Uterus (tissue), 2 donors: ENCODE data around the gene EBP.

Source experiments
- POLR2A ChIP-seq, 2 donors: fragments of 450-650 bp; IDR thresholded peaks; one replicate each; pipeline ENCODE4 v1.6.1; 2016; ENCODE audit warnings: antibody characterized with exemption in 2 of 2, mild to moderate bottlenecking in 1 of 2, moderate library complexity in 1 of 2
- TF ChIP-seq, protein P1 (sequence below), 4 experiments: fragments of 200-600 bp in 2 of 4; fragments of 450-650 bp in 2 of 4; sonication (generic) in 2 of 4; IDR thresholded peaks; one replicate each; pipeline ENCODE4 v1.5.1; 2016 to 2019; ENCODE audit warnings: antibody characterized with exemption in 4 of 4, mild to moderate bottlenecking in 2 of 4, moderate library complexity in 1 of 4

DNA sequence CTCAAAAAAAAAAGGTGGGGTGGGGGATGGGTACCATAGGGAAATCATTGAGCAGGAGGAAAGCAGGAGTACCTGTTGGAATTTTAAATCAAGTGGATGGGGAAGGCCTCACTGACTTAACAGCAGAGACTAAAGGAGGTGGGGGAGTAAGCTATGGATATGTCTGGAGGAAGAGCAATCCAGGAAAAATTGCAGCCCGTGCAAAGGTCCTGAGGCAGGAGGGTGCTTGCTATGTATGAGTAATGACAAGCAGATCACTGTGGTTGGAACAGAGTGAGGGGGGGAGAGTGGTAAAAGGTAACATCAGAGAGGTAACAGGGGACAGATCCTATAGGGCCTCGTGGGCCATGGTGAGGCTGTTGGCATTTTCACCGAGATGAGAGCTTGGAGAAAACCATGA lies 41.5 kb upstream of the EBP start:
- TF ChIP-seq, protein P1, sequence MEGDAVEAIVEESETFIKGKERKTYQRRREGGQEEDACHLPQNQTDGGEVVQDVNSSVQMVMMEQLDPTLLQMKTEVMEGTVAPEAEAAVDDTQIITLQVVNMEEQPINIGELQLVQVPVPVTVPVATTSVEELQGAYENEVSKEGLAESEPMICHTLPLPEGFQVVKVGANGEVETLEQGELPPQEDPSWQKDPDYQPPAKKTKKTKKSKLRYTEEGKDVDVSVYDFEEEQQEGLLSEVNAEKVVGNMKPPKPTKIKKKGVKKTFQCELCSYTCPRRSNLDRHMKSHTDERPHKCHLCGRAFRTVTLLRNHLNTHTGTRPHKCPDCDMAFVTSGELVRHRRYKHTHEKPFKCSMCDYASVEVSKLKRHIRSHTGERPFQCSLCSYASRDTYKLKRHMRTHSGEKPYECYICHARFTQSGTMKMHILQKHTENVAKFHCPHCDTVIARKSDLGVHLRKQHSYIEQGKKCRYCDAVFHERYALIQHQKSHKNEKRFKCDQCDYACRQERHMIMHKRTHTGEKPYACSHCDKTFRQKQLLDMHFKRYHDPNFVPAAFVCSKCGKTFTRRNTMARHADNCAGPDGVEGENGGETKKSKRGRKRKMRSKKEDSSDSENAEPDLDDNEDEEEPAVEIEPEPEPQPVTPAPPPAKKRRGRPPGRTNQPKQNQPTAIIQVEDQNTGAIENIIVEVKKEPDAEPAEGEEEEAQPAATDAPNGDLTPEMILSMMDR (IDR thresholded peaks at IDR 0.05): no peak
- no peak for TF ChIP-seq POLR2A (IDR thresholded peaks at IDR 0.05)
